ENCODE results near the gene SUMO4.
A peak's percentile ranks its signal among the peaks of the same experiment; 100 is the strongest.
"Not testable (repeated sequence)": the region's sequence is repeated elsewhere in the genome, so short reads cannot be mapped to it uniquely, and the experiment has no call there.

The SUMO4 gene

DNA sequence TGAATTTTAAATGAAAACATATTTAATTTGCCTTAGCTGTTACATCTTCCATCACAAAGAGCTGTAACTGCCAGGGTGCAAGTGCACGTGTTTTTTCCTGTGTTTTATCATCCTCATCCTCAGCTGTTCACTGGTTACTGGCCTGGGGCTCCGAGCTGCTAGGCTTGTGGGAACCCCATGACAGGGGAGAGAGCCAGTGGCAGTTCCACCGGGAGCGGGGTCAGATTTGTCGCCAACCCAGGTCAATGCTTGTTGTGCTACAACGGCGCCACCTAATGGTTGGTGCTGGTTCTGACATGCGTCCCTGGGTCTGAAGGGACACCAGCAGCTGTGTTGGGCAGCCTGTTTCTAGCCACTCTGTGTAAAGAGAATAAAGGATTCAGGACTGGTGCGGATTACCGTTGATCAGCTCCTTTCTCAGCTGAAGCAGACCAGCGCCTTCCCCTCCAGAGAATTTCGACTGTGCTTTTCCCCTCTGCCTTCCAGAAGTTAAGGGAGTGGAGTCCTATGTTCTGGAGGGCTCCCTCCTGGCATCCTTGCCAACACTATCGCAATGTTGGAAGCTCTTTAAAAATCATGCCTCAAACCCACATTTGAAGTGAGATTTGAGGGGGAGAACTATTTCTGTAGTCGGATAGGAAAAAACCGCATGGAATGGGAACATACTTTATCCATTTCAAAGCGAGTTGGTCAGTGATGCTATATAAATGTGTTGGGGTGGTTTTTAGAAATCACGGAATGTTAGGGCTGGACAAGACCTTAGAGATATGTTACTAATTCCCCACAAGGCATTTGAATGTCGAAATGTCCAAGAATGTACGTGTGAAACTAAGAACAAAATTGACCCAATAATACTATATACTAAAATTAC is 32.1 kb downstream of the SUMO4 start:
- peak; percentile 75 for DNase-seq (ENCODE audit: low read depth)

DNA sequence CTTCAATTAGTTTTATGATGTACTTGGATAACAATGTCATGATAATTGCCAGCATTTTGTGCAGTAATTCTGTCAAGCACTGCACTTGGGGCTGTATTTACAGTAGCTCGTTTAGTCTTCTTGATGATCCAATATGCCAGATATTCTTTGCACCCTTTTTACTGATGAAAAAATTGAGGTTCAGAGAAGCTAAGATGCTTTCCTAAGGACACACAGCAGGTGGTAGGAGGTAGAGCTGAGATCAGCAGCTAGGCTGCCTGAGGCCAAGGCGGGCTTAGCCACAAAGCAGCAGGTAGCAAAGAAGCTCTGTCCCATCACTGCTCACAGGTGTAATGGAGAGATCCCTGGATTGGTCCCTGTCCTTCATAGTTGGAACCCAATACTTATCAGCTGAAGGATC is 33.3 kb downstream of the SUMO4 start:
- DNase-seq (ENCODE audit: low read depth), result no peak

DNA sequence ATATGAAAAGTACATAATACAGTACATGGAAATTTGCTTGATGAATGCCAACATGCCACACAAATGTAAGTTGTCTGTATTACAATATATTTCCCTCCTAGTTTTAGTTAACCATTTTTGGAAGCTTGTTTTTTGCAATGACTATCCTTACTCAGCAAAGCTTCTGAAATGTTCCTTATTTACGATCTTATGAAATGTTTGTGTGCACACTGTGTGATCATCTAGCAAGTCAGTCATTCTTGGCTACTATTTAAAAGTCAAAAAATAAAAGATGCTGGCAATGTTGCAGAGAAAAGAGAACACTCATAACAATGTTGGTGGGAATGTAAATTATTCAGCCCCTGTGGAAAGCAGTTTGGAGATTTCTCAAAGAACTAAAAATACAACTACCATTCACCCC is 33.8 kb downstream of the SUMO4 start:
- DNase-seq (ENCODE audit: low read depth), result no peak

DNA sequence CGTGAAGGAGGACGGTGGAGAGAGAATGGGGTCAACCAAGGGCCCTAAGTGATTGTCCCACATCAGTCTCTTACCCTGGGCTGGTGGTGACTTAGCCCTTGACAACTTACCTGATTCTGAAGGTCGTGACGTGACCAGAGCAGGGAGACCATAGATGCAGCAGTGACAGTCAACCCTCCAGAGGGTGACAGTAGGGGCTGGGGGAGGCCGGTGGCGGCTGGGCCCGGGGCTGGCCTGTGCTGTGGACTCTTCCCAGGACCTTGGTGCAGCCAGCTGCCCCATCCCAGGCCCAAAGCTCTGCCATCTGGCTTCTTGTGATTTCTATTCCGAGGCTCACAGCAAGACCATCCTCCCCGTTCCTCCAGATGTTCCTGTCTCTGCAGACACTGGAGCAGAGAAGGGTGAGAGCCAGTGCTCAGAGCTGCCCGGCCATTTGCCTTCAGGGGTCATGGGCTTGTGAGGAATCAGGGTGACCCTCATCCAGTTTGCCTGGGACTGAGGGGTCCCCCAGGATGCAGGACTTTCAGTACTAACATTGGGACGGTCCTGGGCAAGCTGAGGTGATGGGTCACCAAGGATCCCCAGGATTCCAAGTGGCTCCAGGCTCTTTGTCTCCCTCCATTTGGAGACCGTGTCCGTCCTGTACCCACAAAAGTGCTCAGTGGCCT is 36.0 kb downstream of the SUMO4 start:
- no peak for DNase-seq (ENCODE audit: low read depth)

DNA sequence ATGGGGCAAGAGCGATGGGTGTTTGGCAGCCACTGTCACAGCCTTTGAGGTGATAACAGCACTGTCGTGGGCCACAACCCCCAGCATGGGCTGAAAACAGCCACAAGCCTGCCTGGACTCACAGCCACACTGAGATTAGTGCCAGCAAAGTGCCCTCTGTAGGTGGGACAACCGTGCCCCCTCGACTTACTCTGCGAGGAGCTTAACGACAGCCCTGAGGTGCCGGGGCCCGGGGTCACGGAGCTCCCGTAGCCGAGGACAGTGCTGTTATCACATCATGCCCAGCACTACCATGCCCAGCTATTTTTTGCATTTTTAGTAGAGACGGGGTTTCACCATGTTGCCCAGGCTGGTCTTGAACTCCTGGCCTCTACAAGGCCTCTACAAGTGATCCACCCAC is 36.6 kb downstream of the SUMO4 start:
- no peak for DNase-seq (ENCODE audit: low read depth)

DNA sequence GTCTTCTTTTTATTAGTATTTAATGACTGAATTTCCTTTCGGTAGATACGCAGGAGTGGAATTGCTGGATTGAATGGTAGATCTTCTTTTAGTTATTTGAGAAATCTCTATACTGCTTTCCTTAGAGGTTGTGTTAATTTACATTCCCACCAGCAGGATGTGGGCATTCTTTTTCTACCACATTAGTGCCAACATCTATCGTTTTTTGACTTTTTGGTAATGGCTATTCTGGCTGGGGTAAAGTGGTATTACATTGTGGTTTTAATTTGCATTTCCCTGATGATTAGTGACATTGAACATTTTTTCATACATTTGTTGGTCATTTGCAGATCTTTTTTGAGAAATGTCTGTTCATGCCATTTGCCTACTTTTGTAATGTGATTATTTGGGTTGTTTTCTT is 37.1 kb downstream of the SUMO4 start:
- DNase-seq (ENCODE audit: low read depth), result no peak

DNA sequence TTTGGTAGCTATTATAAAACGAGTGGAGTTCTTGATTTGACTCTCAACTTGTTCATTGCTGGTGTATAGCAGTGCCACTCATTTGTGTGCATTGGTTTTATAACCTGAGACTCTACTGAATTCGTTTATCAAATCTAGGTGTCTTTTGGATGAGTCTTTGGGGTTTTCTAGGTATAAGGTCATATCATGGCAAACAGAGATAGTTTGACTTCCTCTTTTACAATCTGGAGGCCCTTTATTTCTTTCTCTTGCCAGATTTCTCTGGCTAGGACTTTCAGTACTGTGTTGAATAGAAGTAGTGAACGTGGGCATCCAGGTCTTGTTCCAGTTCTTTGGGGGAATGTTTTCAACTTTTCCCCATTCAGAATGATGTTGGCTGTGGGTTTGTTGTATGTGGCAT is 38.8 kb downstream of the SUMO4 start:
- DNase-seq (ENCODE audit: low read depth), result no peak

DNA sequence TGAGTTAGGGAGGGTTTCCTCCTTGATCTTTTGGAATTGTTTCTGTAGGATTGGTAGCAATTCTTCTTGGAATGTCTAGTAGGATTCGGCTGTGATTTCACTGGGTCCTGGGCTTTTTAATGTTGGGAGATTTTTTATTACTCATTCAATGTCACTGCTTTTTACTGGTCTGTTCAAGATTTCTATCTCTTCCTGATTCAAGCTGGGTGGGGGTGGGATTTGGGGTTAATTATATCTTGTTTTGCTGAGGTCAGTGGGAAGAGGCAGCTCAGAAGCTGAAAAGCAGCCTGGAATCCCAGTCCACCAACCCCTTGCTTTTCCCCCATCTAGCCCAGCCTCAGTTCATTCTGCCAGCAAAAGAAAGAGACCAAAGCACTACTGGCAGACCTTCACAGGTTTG is 39.6 kb downstream of the SUMO4 start:
- no peak for DNase-seq (ENCODE audit: low read depth)

DNA sequence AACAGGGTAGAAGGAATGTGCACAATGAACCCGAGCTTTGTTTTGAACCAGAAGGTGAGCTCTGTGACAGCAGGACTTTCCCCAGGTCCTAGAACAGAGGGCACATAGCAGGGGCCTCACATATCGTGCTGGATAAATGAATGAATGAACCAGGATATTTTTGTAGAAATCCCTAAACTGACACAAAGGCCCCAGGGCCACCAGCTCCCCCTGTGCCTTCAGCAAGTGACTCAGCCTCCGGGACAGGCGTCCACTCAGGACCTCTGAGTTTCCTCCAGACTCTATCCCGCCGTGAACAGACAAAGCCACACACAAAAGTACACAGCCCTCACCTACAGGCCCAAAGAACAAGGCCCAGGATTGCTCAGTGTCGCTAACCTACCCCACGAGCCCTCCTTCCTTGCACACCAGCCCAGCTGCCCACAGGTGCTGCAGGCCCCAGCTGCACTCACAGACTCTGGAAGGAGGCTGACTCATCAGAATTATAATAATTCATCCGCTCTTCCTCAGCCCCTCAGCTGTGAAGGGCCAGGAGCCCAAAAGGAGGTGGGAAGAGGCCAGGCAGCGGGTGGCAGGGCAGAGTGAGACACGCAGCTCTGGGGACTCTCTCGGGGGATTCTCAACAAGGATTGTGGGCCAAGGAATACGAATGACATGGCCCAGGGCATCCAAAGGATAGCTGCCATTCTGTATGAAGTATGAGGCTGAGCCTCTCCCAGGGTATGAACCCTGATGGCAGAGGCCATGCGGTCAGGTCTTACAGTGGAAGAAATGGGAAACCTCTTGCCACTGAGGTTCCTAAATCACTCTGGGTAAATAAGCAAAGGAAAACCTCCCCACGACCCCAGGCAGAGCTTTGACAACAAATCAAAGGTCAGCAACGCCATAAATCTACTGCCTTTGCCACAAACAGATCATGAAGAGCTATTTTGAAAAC is 40.9 kb downstream of the SUMO4 start:
- no peak for DNase-seq (ENCODE audit: low read depth)

DNA sequence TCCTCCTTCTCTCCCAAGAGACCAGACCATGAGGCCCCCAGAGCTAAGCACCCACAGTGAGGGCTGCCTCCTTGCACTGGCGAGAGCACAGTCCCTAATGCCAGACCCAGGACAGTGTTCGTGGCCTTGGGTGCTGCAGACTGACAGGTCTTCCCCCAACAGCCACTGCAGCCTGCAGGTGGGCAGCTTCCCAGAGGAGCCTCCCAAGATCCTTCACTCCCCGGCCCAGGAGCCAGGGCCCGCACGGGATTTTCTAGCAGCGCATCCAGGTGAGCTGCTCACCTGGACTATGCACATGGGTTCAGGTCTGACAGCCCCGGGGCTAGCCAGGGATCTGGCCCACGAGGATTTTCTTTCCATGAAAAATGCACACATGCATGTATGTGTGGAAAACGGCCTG is 41.7 kb downstream of the SUMO4 start:
- DNase-seq (ENCODE audit: low read depth), result no peak

DNA sequence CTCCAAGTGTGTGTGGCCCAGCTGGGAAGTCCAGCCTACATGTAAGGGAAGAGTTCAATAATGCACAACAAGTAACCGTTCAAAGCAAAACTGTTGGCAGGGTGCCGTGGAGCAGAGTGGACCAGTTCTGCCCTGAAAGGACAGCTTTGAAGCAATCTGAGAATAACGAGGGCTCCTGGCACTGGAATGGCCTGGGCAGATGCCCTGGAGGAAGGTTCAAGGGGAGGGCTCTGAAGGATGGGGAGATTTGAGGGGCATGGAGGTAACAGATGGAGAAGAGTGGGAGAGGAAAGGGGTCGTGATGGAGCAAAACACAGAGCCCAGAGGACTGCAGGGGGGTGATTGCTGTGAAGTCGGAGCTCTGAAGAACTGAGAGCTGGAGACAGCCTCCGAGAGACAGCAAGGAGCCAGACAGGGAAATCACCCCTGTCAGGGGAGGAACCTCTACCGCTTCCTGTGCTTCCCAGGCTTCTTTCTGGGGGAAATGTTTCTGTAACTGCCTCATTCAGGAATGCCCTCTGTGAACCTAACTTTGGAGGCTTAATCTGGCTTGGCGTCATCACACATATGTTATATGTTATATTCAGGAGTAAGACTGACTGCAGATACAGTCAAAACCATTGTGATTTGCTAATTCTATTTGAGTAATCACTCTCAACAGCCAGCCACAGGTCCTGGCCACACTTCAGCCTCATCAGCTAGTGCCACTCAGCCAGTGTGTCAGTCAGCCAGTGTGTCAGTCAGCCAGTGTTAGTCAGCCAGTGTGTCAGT is 43.5 kb downstream of the SUMO4 start:
- DNase-seq (ENCODE audit: low read depth), result no peak

DNA sequence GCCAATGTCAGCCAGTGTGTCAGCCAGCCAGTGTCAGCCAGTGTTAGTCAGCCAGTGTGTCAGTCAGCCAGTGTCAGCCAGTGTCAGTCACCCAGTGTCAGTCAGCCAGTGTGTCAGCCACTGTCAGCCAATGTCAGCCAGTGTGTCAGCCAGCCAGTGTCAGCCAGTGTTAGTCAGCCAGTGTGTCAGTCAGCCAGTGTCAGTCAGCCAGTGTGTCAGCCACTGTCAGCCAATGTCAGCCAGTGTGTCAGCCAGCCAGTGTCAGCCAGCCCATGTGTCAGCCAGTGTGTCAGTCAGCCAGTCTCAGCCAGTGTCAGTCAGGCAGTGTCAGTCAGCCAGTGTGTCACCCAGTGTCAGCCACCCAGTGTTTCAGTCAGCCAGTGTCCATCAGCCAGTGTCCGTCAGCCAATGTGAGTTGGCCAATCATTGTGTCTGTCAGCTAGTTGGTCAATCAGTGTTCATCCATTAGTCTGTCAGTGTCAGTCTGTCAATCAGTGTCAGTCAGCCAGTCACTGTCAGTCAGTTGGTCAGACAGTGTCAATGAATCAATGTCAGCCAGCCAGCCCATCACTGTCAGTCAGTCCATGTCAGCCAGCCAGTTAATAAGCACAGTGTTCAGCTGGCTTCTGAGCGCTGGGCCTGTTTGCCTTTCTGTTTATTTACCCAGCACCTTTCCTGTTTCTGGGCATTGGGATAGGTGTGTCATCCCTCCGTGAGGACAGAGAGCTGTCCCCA is 44.5 kb downstream of the SUMO4 start:
- not testable (repeated sequence) for DNase-seq (ENCODE audit: low read depth)

DNA sequence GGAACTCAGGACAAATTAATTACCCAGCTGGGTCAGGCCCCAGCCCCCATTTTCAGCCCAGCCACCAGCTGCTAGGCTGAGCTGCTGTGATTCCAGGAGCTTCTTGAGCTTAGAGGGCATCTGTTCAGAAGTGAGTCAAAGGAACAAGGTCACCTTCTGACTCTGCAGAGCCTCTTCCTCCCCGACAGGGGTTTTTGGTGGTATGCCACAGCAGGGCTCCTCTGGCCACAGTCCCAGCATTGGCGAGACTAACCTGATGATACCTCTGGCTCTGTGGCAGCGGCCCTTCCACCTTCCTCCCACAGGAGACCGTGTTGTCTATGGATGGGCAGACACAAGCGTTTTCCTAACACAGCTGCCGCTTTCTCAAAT is 45.0 kb downstream of the SUMO4 start:
- DNase-seq (ENCODE audit: low read depth), result no peak

DNA sequence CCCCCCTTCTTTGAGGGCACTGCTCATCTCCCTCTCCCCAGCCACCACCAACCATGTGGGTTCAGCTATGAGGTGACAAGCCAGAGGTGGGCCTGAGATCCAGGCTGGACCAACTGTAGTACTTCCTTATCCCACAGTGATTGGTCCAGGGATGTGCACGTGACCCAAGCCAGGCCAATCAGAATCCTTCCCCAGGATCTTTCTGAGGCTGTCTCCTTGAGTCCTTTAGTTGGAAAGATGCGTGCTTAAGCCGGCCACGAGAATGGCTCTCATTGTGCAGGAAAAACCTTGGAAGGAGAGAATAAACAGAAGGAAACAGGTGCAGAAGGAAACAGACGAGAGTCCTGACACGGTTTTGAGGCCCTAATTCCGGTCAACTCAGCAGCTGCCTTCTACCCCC is 45.5 kb downstream of the SUMO4 start:
- no peak for DNase-seq (ENCODE audit: low read depth)

DNA sequence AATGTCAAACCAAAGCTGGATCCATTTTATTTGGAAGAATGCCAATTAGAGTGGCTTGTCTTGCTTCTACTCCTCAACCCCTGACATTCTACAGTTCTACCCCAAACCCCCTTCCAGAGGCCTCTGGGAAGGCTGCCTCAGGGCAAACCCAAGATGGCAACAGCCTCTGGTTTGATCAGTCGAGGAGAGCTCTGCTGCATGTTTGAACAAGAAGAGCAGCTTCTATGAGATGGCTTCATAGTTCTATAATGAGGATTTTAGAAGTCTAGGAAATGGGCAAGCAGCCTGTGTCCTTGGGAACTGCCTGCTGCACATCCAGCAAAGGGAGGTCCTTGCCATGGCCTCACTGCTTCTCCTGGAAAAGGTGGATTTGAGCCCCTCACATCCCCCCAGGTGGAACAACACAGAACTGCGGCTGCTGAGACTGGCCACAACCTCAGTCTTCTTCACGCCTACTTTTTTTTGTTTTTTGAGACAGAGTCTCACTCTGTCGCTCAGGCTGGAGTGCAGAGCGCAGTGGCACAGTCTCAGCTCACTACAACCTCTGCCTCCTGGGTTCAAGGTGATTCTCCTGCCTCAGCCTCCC is 46.8 kb downstream of the SUMO4 start:
- no peak for DNase-seq (ENCODE audit: low read depth)

DNA sequence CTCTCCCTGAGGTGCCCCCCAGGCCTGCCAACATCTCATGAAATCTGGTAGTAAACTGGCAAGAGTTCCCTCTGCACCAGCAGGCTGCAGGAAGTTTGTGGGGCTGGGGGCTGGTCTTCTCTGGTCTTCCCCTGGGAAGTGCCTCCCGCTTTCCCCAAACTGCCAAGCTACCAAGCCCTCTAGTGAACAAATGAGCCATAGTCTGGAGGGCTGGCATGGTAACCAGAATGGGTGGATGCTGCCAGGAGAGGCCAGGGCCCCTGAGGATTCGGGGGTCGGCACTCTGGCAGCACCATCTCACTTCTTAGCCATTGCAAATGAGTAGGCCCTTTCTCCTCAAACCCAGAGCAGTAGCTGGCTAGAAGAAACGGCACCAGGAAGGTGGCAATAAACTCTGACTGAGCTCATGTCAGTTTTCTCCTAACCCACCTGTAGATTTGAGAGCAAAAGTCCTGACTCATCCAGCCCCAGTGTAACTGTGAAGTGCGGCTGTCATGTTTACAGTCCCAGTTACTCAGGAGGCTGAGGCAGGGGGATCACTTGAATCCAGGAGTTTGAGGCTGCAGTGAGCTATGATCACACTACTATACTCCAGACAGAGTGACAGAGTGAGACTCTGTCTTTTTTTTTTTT is 48.9 kb downstream of the SUMO4 start:
- no peak for DNase-seq (ENCODE audit: low read depth)

DNA sequence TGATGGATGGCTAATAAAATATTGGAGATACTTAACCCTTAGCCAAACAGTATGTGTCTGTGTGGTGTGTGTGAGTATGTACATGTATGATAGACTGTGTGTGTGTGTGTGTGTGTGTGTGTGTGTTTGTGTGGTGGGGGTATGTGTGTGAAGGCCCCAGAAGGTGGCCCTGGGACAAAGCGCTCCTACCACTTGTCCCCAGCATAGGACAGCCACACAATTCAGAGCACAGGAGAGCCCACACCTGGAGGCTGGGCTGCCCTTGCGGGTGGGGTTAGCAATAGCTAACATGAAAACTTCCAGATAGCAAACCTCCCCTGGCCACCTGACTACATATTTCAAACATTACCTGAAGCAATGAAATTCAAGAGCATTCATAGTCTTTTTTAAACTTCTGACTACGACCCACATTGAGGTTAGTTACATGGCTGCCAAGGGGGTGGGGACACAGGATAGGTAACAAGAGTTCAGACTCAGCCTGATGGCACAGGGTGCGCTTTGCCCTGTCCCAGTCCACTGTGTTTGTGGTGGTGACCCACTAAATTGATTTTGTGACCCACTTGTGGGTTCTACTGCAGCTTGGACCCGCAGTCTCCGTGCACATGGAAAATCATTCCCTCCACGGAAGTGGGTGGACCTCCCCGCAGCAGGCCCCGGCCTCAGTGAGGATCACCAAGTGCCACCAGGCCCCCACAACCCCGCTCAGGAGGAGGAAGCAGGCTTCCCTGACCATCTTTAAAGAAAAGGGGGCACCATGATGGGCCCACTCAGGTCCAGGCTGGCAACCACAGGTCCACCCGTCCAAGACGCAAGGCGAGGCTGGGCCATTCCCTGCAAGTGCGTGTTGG is 50.0 kb downstream of the SUMO4 start:
- DNase-seq (ENCODE audit: low read depth), result no peak
